Kidney (tissue), 14 donors: ENCODE measurements around the gene TMEM182. TPM values are rescaled to one million over a fixed set of nuclear protein-coding genes. Genes with fewer than 3 reads are reported as not detected.

Experiments
- DNase-seq, 5 donors: peaks; one replicate each; pipeline ENCODE4 v3.0.0-alpha.2; 2013 to 2020
- FAIRE-seq: peaks from 2 replicates; lab custom pipeline; 2012; peaks lifted over from hg19 to GRCh38; lab: Jason Lieb, UNC
- H3K27ac ChIP-seq, 2 donors: one replicate each; pipeline ENCODE4 v1.7.0; 2013; ENCODE audit warnings: low read depth in 2 of 2, low read length in 2 of 2, inconsistent platforms in 1 of 2
- H3K27me3 ChIP-seq: one replicate; pipeline ENCODE4 v1.7.1; 2013; ENCODE audit warnings: low read length, inconsistent platforms; ENCODE audit not compliant: control insufficient read depth, insufficient read depth
- H3K36me3 ChIP-seq, 3 donors: one replicate each; pipeline versions ENCODE4 v1.7.0 to v1.7.1; 2013; ENCODE audit warnings: low read length in 3 of 3, control low read depth in 1 of 3, inconsistent platforms in 1 of 3; ENCODE audit not compliant: insufficient read depth in 3 of 3, control insufficient read depth in 2 of 3
- H3K4me1 ChIP-seq, 3 donors: one replicate each; pipeline versions ENCODE4 v1.7.0 to v1.7.1; 2013; ENCODE audit warnings: low read length in 3 of 3, inconsistent platforms in 1 of 3, low read depth in 1 of 3; ENCODE audit not compliant: control insufficient read depth in 2 of 3, insufficient read depth in 2 of 3
- H3K4me3 ChIP-seq, 3 donors: one replicate each; pipeline versions ENCODE4 v1.7.0 to v1.8.1; 2013; ENCODE audit warnings: low read length in 3 of 3, control low read depth in 1 of 3, inconsistent platforms in 1 of 3
- H3K9ac ChIP-seq, 3 donors: one replicate each; pipeline versions ENCODE4 v1.7.0 to v1.7.1; 2013; ENCODE audit warnings: low read length in 3 of 3, control low read depth in 1 of 3, inconsistent platforms in 1 of 3
- H3K9me3 ChIP-seq, 3 donors: one replicate each; pipeline versions ENCODE4 v1.7.0 to v1.7.1; 2013; ENCODE audit warnings: low read length in 3 of 3, control low read depth in 1 of 3, inconsistent platforms in 1 of 3; ENCODE audit not compliant: control insufficient read depth in 2 of 3, insufficient read depth in 1 of 3
- CTCF ChIP-seq: IDR thresholded peaks from 3 replicates; pipeline ENCODE4 v1.5.1; 2012; ENCODE audit warnings: mild to moderate bottlenecking, moderate library complexity, borderline replicate concordance; ENCODE audit not compliant: insufficient read depth; ENCODE audit errors: extremely low read depth
- intact Hi-C: fragments of 100-400 bp; cut with DNase I; formaldehyde crosslinking; loops from one replicate; pipeline ENCODE4 v1.11.1; 2022
- polyA plus RNA-seq: library from polyadenylated mRNA; stranded (reverse); fragments of 350-450 nt; fragmentation: Illumina TruSeq; extraction: RNeasy Lipid Tissue Mini Kit (QIAGEN cat#74804); gene quantifications from one replicate; pipeline ENCODE4 v1.2.3, GENCODE V29; 2014; ENCODE audit warnings: low read depth, low replicate concordance; ENCODE audit not compliant: insufficient read depth
- total RNA-seq: library from RNA; stranded (reverse); fragmentation: NEBNext Ultra II Directional; extraction: Animal tissue kit (Norgen Biotek cat#: 25700); gene quantifications from one replicate; pipeline ENCODE4 v1.2.1, GENCODE V29; 2021
- donor health status: control.
- donor health status: control.
- donor health status: control.
- donor health status: control.
- donor health status: control.
- donor health status: DM: yes; HTN: yes; CAD: no.
- donor health status: Normal renal cell carcinoma (clear cell type).

The TMEM182 gene
- total and polyA plus RNA-seq, 2 donors from 2014 or later = 4.2 to 6.5 TPM

DNA sequence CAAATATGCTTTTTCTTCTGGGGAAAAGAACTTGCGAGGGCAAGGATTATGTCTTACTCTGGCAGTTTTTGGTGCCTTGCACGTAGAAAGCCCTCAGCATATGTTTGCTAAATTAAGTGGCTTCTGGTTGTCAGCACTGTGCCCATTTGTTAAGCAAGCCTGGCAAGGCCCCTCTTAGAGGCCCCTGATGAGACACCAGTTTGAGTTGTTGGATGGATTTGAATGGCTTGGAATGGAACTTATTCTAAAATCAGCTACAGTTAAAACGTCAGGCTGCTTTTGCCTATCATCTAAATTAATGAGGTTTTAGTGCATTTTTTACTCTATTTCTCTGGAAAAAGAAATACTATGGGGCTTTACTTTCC lies 28.2 kb downstream of the TMEM182 start:
- no peak overlapping the region for H3K4me3 ChIP-seq
- H3K36me3 ChIP-seq = no peaks in the 10 kb centered on the region
- intact Hi-C loops = no loop called here
- TF ChIP-seq CTCF = no peak
- no peak overlapping the region for H3K9ac ChIP-seq
- FAIRE-seq = no peak
- H3K27ac ChIP-seq = no peak overlapping the region
- DNase-seq = no peak
- no peaks in the 10 kb centered on the region for H3K4me1 ChIP-seq
- no peaks in the 10 kb centered on the region for H3K27me3 ChIP-seq
- H3K9me3 ChIP-seq = no peaks in the 10 kb centered on the region

DNA sequence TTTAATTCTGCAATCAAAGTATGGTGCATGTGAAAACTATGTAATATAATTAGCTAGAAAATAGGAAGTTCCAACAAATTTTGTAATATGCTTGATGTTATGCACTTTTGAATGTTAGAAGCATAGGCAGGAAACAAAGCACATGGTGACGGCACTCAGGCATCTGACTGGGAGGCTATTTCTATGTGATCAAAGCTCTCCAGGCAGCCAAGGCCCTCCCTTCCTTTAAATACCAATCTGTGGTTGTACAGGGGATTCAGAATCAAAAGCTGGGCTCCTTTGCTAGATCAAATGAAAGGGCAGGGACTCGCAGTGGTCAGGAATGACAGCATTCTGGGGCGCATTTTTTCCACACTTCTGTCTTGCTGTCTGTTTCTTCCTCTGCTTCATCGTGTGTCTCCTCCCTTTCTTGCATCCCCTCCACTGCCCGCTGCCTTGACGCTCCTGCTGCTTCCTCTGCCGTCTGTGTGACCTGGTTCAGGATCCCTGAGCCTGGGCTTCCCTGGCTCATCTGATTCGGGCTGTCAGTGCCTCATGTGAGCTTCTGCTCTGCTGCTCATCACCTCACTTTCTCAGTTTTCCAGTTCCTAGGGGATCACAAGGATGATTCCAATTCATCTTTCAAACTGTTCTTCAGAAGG lies 30.9 kb downstream of the TMEM182 start:
- H3K27ac ChIP-seq = no peak overlapping the region
- TF ChIP-seq CTCF = no peak
- H3K4me3 ChIP-seq = no peak overlapping the region
- H3K36me3 ChIP-seq = no peaks in the 10 kb centered on the region
- no peaks in the 10 kb centered on the region for H3K4me1 ChIP-seq
- H3K9me3 ChIP-seq = no peaks in the 10 kb centered on the region
- no peak for FAIRE-seq
- no peaks in the 10 kb centered on the region for H3K27me3 ChIP-seq
- no peak for DNase-seq
- intact Hi-C loops = no loop called here
- H3K9ac ChIP-seq = no peak overlapping the region

- no peaks in the 10 kb centered on the region for H3K9me3 ChIP-seq
- TF ChIP-seq CTCF = no peak
- no peak overlapping the region for H3K27ac ChIP-seq
- H3K4me1 ChIP-seq = no peaks in the 10 kb centered on the region
- H3K9ac ChIP-seq = no peak overlapping the region
- no peaks in the 10 kb centered on the region for H3K36me3 ChIP-seq
- no peak overlapping the region for H3K4me3 ChIP-seq
- DNase-seq = no peak
- intact Hi-C loops = no loop called here
- no peaks in the 10 kb centered on the region for H3K27me3 ChIP-seq
- no peak for FAIRE-seq
Measured at GRCh38 chr2:102795641-102796040, 33.8 kb downstream of the TMEM182 start.

DNA sequence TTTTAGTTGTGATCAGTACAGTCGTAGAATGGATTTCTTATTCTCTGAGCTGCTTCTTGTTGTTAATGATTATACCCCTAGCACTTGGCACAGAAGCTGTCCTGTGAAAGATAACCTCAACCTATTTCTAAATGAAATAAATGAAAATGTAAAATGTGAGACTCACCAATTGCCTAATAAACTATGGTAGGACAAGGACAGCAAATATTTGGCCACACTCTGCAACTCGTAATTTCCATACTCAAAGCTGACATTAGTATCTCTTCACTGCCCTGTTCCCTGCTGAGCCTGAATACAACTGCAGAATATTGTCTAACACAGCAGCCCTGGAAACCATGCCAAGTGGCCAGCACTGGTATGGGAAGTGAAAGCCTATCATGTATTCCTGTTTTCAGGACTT lies 34.5 kb downstream of the TMEM182 start:
- no peak for FAIRE-seq
- no peak for TF ChIP-seq CTCF
- Histone ChIP-seq H3K27me3 (no peaks in the 10 kb centered on the region), H3K9me3 (peaks cover 0 to 5% (median 0%) of the 10 kb centered on the region in 3 donors), H3K27ac (no peak overlapping the region), H3K4me3 (no peak overlapping the region), H3K4me1 (no peaks in the 10 kb centered on the region), H3K9ac (no peak overlapping the region), H3K36me3 (no peaks in the 10 kb centered on the region)
- DNase-seq = peak in 1 of 5 donors; percentile 16
- intact Hi-C loops = no loop called here
